CD14-positive monocyte (primary cell): ENCODE data around the gene POFUT2. TPM values are rescaled to one million over a fixed set of nuclear protein-coding genes. Genes with fewer than 3 reads are reported as not detected.

Source experiments
- DNase-seq, 3 donors: peaks; one replicate each; pipeline ENCODE4 v3.0.0-alpha.2; 2011 to 2022
- H2AFZ ChIP-seq: 2 replicates; pipeline ENCODE4 v1.6.0; 2012; ENCODE audit warnings: mild to moderate bottlenecking, low read depth, low read length, inconsistent platforms; ENCODE audit not compliant: insufficient read depth, poor library complexity, severe bottlenecking
- H3K27ac ChIP-seq, 2 donors: 1 replicate in 1 of 2; 2 replicates in 1 of 2; pipeline ENCODE4 v1.5.1; 2012 to 2013; ENCODE audit warnings: low read length in 2 of 2, control low read depth in 1 of 2, inconsistent platforms in 1 of 2, low read depth in 1 of 2, mild to moderate bottlenecking in 1 of 2
- H3K27me3 ChIP-seq, 2 donors: one replicate each; pipeline versions ENCODE4 v1.6.0 to v1.6.1; 2011 to 2013; ENCODE audit warnings: low read length in 2 of 2; ENCODE audit not compliant: control insufficient read depth in 2 of 2, insufficient read depth in 2 of 2
- H3K36me3 ChIP-seq, 2 donors: replicated peaks in 1 of 2; 1 replicate in 1 of 2; 2 replicates in 1 of 2; pipeline versions ENCODE4 v1.5.1 to v1.6.1; 2012 to 2013; ENCODE audit warnings: low read length in 2 of 2, control low read depth in 1 of 2, inconsistent platforms in 1 of 2, mild to moderate bottlenecking in 1 of 2; ENCODE audit not compliant: insufficient read depth in 2 of 2, control insufficient read depth in 1 of 2
- H3K4me1 ChIP-seq, 2 donors: 1 replicate in 1 of 2; 2 replicates in 1 of 2; pipeline versions ENCODE4 v1.5.1 to v1.6.1; 2012 to 2013; ENCODE audit warnings: low read length in 2 of 2, control low read depth in 1 of 2, inconsistent platforms in 1 of 2, mild to moderate bottlenecking in 1 of 2, moderate library complexity in 1 of 2; ENCODE audit not compliant: insufficient read depth in 2 of 2, control insufficient read depth in 1 of 2
- H3K4me2 ChIP-seq: replicated peaks from 2 replicates; pipeline ENCODE3; 2012; ENCODE audit warnings: low read length, moderate library complexity, mild to moderate bottlenecking; ENCODE audit not compliant: poor library complexity, severe bottlenecking; ENCODE audit errors: extremely low read depth
- H3K4me3 ChIP-seq, 3 experiments: fragments of 200-600 bp in 1 of 3; sonication (generic) in 1 of 3; replicated peaks in 1 of 3; 1 replicate in 2 of 3; 2 replicates in 1 of 3; pipeline ENCODE4 v1.5.1; 2011 to 2013; ENCODE audit warnings: low read length in 3 of 3, mild to moderate bottlenecking in 3 of 3, control low read depth in 2 of 3, low read depth in 2 of 3, inconsistent platforms in 1 of 3, moderate library complexity in 1 of 3
- H3K79me2 ChIP-seq: 2 replicates; pipeline ENCODE4 v1.6.0; 2012; ENCODE audit warnings: mild to moderate bottlenecking, control low read depth, inconsistent platforms, low read length, moderate library complexity; ENCODE audit not compliant: insufficient read depth
- H3K9ac ChIP-seq: 2 replicates; pipeline ENCODE4 v1.6.0; 2017; ENCODE audit warnings: low read length, mild to moderate bottlenecking; ENCODE audit not compliant: insufficient read depth, poor library complexity, severe bottlenecking
- H3K9me3 ChIP-seq, 2 donors: replicated peaks in 1 of 2; 1 replicate in 1 of 2; 2 replicates in 1 of 2; pipeline versions ENCODE4 v1.5.1 to v1.6.1; 2012 to 2013; ENCODE audit warnings: low read length in 2 of 2, control low read depth in 1 of 2; ENCODE audit not compliant: control insufficient read depth in 1 of 2, insufficient read depth in 1 of 2
- H4K20me1 ChIP-seq: 2 replicates; pipeline ENCODE4 v1.6.0; 2012; ENCODE audit warnings: mild to moderate bottlenecking, low read length, control low read depth, moderate library complexity; ENCODE audit not compliant: insufficient read depth
- H3K27ac Mint-ChIP-seq, 7 donors: one replicate each; pipeline ENCODE4 v1.8.0; 2020; ENCODE audit warnings: mild to moderate bottlenecking in 7 of 7, mixed read lengths in 7 of 7, moderate library complexity in 6 of 7, inconsistent platforms in 2 of 7
- H3K27me3 Mint-ChIP-seq, 3 donors: one replicate each; pipeline ENCODE4 v1.8.0; 2021 to 2022; ENCODE audit warnings: low read depth in 3 of 3, mild to moderate bottlenecking in 3 of 3, mixed read lengths in 3 of 3, moderate library complexity in 3 of 3, inconsistent platforms in 1 of 3
- H3K36me3 Mint-ChIP-seq, 2 donors: one replicate each; pipeline ENCODE4 v1.8.0; 2020; ENCODE audit warnings: mixed read lengths in 2 of 2, inconsistent platforms in 1 of 2, mild to moderate bottlenecking in 1 of 2
- H3K4me1 Mint-ChIP-seq: one replicate; pipeline ENCODE4 v1.8.0; 2020; ENCODE audit warnings: mild to moderate bottlenecking, mixed read lengths
- H3K4me3 Mint-ChIP-seq, 2 donors: one replicate each; pipeline ENCODE4 v1.8.0; 2020; ENCODE audit warnings: mild to moderate bottlenecking in 2 of 2, mixed read lengths in 2 of 2, moderate library complexity in 1 of 2
- H3K9me3 Mint-ChIP-seq, 7 donors: one replicate each; pipeline ENCODE4 v1.8.0; 2020 to 2022; ENCODE audit warnings: mixed read lengths in 7 of 7, mild to moderate bottlenecking in 6 of 7, moderate library complexity in 6 of 7, inconsistent platforms in 2 of 7
- CTCF ChIP-seq: fragments of 200-600 bp; IDR thresholded peaks from one replicate; pipeline ENCODE4 v1.8.0; 2022; ENCODE audit warnings: antibody characterized with exemption, mild to moderate bottlenecking
- WGBS: methylation state at CpG from one replicate; pipeline ENCODE4 v1.1.5; 2013; ENCODE audit warnings: missing lambda C conversion rate; ENCODE audit not compliant: insufficient coverage; 5-methylcytosine and 5-hydroxymethylcytosine counted together
- intact Hi-C, 2 donors: fragments of 100-400 bp; cut with micrococcal nuclease; formaldehyde crosslinking; loops; one replicate each; pipeline versions ENCODE4 v1.15.0 to v1.15.1; 2023
- polyA plus RNA-seq, 3 donors: library from polyadenylated mRNA; depleted of rRNA in 1 of 3; unstranded in 2 of 3; stranded (reverse) in 1 of 3; fragments of 300-500 nt in 2 of 3; fragments of >200 nt in 1 of 3; fragmentation: Illumina TruSeq in 2 of 3; gene quantifications; 1 replicate in 2 of 3; 2 replicates in 1 of 3; pipeline ENCODE4 v1.2.3, GENCODE V29; 2012 to 2021

POFUT2 gene
- polyA plus RNA-seq, 3 donors: 1.8 to 21.3 (median 2.8) TPM

- H3K79me2 ChIP-seq: no peaks in the 10 kb centered on the region
- Mint-ChIP-seq H3K4me3 (no peak overlapping the region), H3K27ac (no peak overlapping the region), H3K9me3 (peaks cover 2 to 22% (median 10%) of the 10 kb centered on the region in 7 donors), H3K36me3 (no peaks in the 10 kb centered on the region), H3K4me1 (peaks cover 5% of the 10 kb centered on the region), H3K27me3 (peaks cover 0 to 5% (median 0%) of the 10 kb centered on the region in 3 donors)
- no peaks in the 10 kb centered on the region for H3K36me3 ChIP-seq
- TF ChIP-seq CTCF: no peak
- no peak overlapping the region for H3K27ac ChIP-seq
- H4K20me1 ChIP-seq: no peaks in the 10 kb centered on the region
- no peaks in the 10 kb centered on the region for H3K27me3 ChIP-seq
- intact Hi-C loops: no loop called here
- DNase-seq: no peak
- no peak overlapping the region for H3K4me2 ChIP-seq
- WGBS: 100% methylated on average over 1 of the region's 7 CpGs
- peaks cover 0 to 7% of the 10 kb centered on the region in 2 donors for H3K9me3 ChIP-seq
- no peak overlapping the region for H3K4me3 ChIP-seq
- H3K9ac ChIP-seq: no peak overlapping the region
- no peak overlapping the region for H2AFZ ChIP-seq
- no peaks in the 10 kb centered on the region for H3K4me1 ChIP-seq
These were observed 50.3 kb downstream of the POFUT2 start for GRCh38 chr21:45237401-45237800.

- Histone ChIP-seq H2AFZ (no peak overlapping the region), H3K4me3 (no peak overlapping the region), H3K4me1 (no peaks in the 10 kb centered on the region), H3K27ac (no peak overlapping the region), H3K4me2 (no peak overlapping the region), H4K20me1 (no peaks in the 10 kb centered on the region), H3K9me3 (peaks cover 0 to 3% of the 10 kb centered on the region in 2 donors), H3K79me2 (no peaks in the 10 kb centered on the region), H3K36me3 (no peaks in the 10 kb centered on the region), H3K27me3 (no peaks in the 10 kb centered on the region), H3K9ac (no peak overlapping the region)
- DNase-seq: no peak
- Mint-ChIP-seq H3K9me3 (peaks cover 0 to 13% (median 3%) of the 10 kb centered on the region in 7 donors), H3K27ac (peak overlapping the region in 1 of 7 donors; percentile 75), H3K4me3 (no peak overlapping the region), H3K36me3 (no peaks in the 10 kb centered on the region), H3K27me3 (peaks cover 0 to 7% (median 0%) of the 10 kb centered on the region in 3 donors), H3K4me1 (peaks cover 5% of the 10 kb centered on the region)
- WGBS: 6% methylated on average over 2 of the region's 2 CpGs
- intact Hi-C loops: no loop called here
- TF ChIP-seq CTCF: no peak
These were observed 51.2 kb downstream of the POFUT2 start for GRCh38 chr21:45236481-45236880.
